Endometrium (tissue), 2 donors: ENCODE data around the gene RASA3.
"Not testable (repeated sequence)": the region's sequence is repeated elsewhere in the genome, so short reads cannot be mapped to it uniquely, and the experiment has no call there.

Experiments
- FAIRE-seq: peaks from 2 replicates; lab custom pipeline; 2012; peaks lifted over from hg19 to GRCh38; lab: Jason Lieb, UNC
- donor health status: control.
- donor health status: control.

The RASA3 gene

GRCh38 chr13:114112231-114112825 is 20.1 kb downstream of the RASA3 start:
- FAIRE-seq = no peak

GRCh38 chr13:114111577-114111976 is 20.8 kb downstream of the RASA3 start:
- no peak for FAIRE-seq

- not testable (repeated sequence) for FAIRE-seq
Observed at GRCh38 chr13:114110830-114111189, 21.6 kb downstream of the RASA3 start.

- no peak for FAIRE-seq
Observed at GRCh38 chr13:114110091-114110829, 22.2 kb downstream of the RASA3 start.

GRCh38 chr13:114109641-114110041 is 22.8 kb downstream of the RASA3 start:
- FAIRE-seq = no peak

GRCh38 chr13:114108894-114109293 is 23.5 kb downstream of the RASA3 start:
- no peak for FAIRE-seq

GRCh38 chr13:114108141-114108761 is 24.2 kb downstream of the RASA3 start:
- no peak for FAIRE-seq

GRCh38 chr13:114107686-114108081 is 24.7 kb downstream of the RASA3 start:
- FAIRE-seq = no peak

GRCh38 chr13:114106991-114107685 is 25.3 kb downstream of the RASA3 start:
- FAIRE-seq = no peak

GRCh38 chr13:114106526-114106925 is 25.9 kb downstream of the RASA3 start:
- FAIRE-seq = no peak

GRCh38 chr13:114105521-114106225 is 26.8 kb downstream of the RASA3 start:
- no peak for FAIRE-seq

- FAIRE-seq = no peak
Observed at GRCh38 chr13:114104655-114105520, 27.5 kb downstream of the RASA3 start.

- no peak for FAIRE-seq
Observed at GRCh38 chr13:114103801-114104654, 28.4 kb downstream of the RASA3 start.

- FAIRE-seq = not testable (repeated sequence)
Observed at GRCh38 chr13:114103289-114103621, 29.2 kb downstream of the RASA3 start.

- FAIRE-seq = no peak
Observed at GRCh38 chr13:114102521-114103288, 29.7 kb downstream of the RASA3 start.

GRCh38 chr13:114102131-114102520 is 30.3 kb downstream of the RASA3 start:
- no peak for FAIRE-seq

GRCh38 chr13:114101358-114102130 is 30.9 kb downstream of the RASA3 start:
- no peak for FAIRE-seq

GRCh38 chr13:114100446-114101357 is 31.7 kb downstream of the RASA3 start:
- no peak for FAIRE-seq
